Limb (tissue), 2 donors: Measurements from ENCODE around the gene CMPK2.

Source experiments
- DNase-seq, 2 donors: peaks; one replicate each; pipeline ENCODE4 v3.0.0-alpha.2; 2016; ENCODE audit errors: extremely low spot score in 2 of 2

The CMPK2 gene

GRCh38 chr2:6845312-6845711 lies 20.4 kb downstream of the CMPK2 start:
- no peak for DNase-seq

GRCh38 chr2:6841537-6842287 lies 24.0 kb downstream of the CMPK2 start:
- no peak for DNase-seq

GRCh38 chr2:6838673-6839319 lies 26.9 kb downstream of the CMPK2 start:
- DNase-seq: no peak

GRCh38 chr2:6835467-6835866 lies 30.2 kb downstream of the CMPK2 start:
- no peak for DNase-seq

- DNase-seq: no peak
These were observed 31.5 kb downstream of the CMPK2 start for GRCh38 chr2:6834163-6834562.

GRCh38 chr2:6833300-6833604 lies 32.5 kb downstream of the CMPK2 start:
- DNase-seq: no peak

GRCh38 chr2:6832596-6833299 lies 33.0 kb downstream of the CMPK2 start:
- DNase-seq: no peak

GRCh38 chr2:6831229-6831628 lies 34.5 kb downstream of the CMPK2 start:
- no peak for DNase-seq

GRCh38 chr2:6828299-6828584 lies 37.5 kb downstream of the CMPK2 start:
- peak in 1 of 2 donors; percentile 85 for DNase-seq

GRCh38 chr2:6827566-6828298 lies 38.0 kb downstream of the CMPK2 start:
- peak in 1 of 2 donors; percentile 54 for DNase-seq

- no peak for DNase-seq
These were observed 39.4 kb downstream of the CMPK2 start for GRCh38 chr2:6826081-6826913.

- no peak for DNase-seq
These were observed 40.7 kb downstream of the CMPK2 start for GRCh38 chr2:6824962-6825361.

GRCh38 chr2:6823111-6823510 lies 42.6 kb downstream of the CMPK2 start:
- peak in 1 of 2 donors; percentile 43 for DNase-seq

- no peak for DNase-seq
These were observed 43.3 kb downstream of the CMPK2 start for GRCh38 chr2:6822406-6822805.

GRCh38 chr2:6820903-6821584 lies 44.7 kb downstream of the CMPK2 start:
- DNase-seq: no peak

- no peak for DNase-seq
These were observed 45.5 kb downstream of the CMPK2 start for GRCh38 chr2:6820236-6820635.

GRCh38 chr2:6819668-6820067 lies 46.0 kb downstream of the CMPK2 start:
- DNase-seq: no peak

- DNase-seq: no peak
These were observed 47.7 kb downstream of the CMPK2 start for GRCh38 chr2:6818012-6818411.

- no peak for DNase-seq
These were observed 50.8 kb downstream of the CMPK2 start for GRCh38 chr2:6814869-6815268.

GRCh38 chr2:6814312-6814711 lies 51.4 kb downstream of the CMPK2 start:
- DNase-seq: no peak

- no peak for DNase-seq
These were observed 52.1 kb downstream of the CMPK2 start for GRCh38 chr2:6813573-6813972.
